Measurements from ENCODE around the gene UGT1A5.
"Not testable (repeated sequence)": the region's sequence is repeated elsewhere in the genome, so short reads cannot be mapped to it uniquely, and the experiment has no call there.

Gene UGT1A5

DNA sequence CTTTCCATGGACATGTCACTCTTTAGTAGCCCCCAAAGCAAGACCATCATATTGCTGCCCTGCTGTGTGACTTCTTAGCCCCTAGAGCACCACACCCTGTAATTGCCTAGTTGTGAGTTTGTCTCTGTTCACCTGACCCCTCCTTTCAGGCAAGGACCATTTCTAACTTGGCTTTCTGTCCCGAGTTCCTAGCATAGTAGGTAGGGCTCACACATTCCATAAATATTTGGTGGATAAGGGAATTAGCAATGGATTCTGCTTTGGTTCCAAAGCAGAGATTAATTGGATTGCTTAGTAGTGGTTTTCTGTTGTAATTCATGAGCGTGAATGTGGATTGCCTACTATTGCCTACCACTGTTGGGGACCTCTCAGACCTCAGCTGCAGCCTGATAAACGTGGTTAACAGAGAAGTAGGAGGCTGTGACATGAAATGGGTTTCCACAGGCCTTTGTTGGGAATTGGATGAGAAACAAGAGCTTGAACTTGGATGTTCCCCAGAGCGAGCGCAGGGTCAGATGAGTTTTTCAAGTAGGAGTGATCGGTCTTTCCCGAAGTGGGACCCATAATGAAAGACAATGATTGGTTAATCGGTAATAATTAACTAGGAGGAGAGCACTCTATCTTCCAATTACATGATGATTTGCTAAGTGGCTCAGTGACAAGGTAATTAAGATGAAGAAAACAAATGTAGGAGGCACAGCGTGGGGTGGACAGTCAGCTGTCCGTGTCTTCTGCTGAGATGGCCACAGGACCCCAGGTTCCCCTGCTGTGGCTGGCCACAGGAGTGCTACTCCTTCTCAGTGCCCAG is 34.0 kb downstream of the UGT1A5 start:
- no peak for DNase-seq

GRCh38 chr2:233747283-233747544 is 34.5 kb downstream of the UGT1A5 start:
- DNase-seq, result no peak

DNA sequence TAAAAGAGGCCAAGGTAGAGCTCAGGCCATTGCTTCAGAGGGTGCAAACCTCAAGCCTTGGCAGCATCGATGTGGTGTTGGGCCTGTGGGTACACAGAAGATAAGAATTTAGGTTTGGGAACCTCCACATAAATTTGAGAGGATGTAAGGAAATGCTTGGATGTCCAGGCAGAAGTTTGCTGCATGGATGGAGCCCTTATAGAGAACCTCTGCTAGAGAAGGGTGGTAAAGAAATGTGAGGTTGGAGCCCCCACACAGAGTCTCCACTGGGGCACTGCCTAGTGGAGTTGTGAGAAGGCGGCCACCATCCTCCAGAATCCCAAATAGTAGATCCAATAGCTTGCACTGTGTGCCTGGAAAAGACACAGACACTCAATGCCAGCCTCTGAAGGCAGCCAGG is 38.0 kb downstream of the UGT1A5 start:
- DNase-seq, result not testable (repeated sequence)

DNA sequence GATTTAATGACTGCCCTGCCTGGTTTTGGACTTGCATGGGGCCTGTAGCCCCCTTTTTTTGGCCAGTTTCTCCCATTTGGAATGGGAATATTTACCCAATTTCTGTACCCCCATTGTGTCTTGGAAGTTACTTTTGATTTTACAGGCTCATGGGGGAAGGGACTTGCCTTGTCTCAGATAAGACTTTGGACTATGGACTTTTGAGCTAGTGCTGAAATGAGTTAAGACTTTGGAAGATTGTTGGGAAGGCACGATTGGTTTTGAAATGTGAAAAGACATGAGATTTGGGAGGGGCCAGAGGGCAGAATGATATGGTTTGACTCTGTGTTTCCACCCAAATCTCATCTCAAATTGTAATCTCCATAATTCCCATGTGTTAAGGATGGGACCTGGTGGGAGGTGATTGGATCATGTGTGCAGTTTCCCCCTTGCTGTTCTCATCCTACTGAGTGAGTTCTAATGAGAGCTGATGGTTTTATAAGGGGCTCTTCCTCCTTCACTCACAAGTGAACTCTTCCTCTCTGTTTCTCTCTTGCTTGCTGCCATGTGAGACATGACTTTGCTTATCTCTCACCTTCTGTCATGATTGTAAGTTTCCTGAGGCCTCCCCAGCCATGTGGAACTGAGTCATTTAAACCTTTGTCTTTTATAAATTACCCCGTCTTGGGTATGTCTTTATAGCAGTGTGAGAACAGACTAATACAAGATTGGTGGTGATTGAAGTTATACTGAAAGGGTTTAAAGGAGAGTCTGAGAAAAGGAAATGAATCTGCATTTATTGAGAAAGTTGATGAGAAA is 38.7 kb downstream of the UGT1A5 start:
- DNase-seq, result not testable (repeated sequence)

DNA sequence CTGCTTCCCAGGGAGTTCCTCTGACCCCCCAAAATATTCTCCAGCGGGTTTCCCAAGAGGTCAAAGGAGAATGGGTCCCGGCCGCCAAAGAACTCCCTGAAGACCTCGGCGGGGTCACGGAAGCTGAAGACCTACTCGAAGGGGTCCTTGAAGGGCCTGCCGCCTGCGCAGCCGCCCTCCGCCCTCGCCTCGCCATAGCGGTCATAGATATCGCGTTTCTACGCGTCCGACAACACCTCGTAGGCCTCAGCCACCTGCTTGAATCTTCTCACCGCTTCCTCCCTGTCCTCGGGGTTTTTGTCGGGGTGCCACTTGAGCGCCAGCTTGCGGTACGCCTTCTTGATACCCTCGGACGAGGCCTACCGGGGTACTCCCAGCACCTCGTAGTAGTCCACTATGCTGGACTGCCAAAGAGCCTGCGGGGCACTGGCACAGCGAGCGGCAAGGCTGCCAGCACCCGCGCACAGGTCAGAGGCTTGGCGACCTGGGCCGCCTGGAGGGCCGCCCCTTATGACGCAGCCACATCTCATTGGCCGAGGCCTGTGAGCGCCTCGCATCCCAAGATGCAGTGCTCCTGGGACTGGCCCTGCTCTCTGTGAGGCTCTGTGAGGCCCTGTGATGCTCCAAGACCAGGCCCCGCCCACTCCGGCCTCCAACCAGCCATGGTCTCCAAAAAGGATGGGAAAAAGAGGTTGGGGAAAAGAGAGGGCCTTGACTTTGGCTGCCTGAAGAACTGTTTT is 42.3 kb downstream of the UGT1A5 start:
- DNase-seq, result no peak

- no peak for DNase-seq
These were observed 43.8 kb downstream of the UGT1A5 start for GRCh38 chr2:233756429-233757081.

DNA sequence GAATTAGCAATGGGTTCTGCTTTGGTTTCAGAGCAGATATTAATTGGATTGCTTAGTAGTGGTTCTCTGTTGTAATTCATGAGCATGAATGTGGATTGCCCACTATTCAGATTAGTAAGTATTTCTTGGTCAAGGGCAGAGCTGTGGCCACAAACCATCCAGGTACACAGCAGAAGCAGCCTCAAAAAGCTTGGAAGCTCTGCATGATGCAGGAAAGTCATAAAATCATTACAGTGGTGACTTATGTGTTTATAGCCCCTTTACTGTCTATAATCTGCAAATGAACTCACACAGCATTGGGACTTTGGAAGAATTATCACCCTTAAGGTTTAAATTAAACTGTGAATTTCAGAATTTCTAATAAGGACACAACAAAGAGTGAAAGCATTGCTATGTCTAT is 45.4 kb downstream of the UGT1A5 start:
- DNase-seq, result no peak

GRCh38 chr2:233758849-233759248 is 46.1 kb downstream of the UGT1A5 start:
- DNase-seq, result no peak

- DNase-seq, result no peak
These were observed 47.3 kb downstream of the UGT1A5 start, which contains the start of gene UGT1A1 for GRCh38 chr2:233760043-233760442. UGT1A1 (plus strand) TSS chr2:233760270; CDS start chr2:233760288, 18 bp downstream.

DNA sequence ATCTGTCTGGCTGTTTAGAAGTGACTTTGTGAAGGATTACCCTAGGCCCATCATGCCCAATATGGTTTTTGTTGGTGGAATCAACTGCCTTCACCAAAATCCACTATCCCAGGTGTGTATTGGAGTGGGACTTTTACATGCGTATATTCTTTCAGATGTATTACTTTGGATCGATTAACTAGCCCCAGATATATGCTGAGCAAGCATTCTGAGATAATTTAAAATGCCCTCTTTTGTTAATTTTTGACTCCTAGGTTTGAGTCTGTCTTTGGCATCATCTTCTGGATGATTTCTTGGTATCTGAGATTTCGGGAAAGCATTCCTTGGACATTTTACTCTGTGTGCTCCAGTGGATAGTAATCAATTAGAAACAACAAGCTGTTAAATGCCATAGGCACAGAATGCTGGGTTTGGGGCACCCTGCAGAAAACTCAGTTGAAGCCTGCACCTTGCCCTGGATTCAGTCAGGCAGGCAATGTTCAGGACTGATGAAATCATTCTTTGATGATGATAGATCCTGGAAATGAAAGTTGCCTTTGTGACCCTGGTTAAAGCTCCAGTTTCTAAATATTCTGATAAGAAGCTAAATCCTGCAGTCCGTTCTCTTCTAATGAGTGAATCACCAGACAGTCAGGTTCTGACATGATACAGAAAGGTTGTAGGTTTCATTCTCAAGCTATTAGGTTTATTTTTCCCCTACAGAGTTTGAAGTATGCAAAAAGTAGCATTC is 48.5 kb downstream of the UGT1A5 start:
- DNase-seq, result no peak

GRCh38 chr2:233764264-233764663 is 51.6 kb downstream of the UGT1A5 start:
- DNase-seq, result no peak

- DNase-seq, result no peak
These were observed 52.1 kb downstream of the UGT1A5 start for GRCh38 chr2:233764761-233765160.

DNA sequence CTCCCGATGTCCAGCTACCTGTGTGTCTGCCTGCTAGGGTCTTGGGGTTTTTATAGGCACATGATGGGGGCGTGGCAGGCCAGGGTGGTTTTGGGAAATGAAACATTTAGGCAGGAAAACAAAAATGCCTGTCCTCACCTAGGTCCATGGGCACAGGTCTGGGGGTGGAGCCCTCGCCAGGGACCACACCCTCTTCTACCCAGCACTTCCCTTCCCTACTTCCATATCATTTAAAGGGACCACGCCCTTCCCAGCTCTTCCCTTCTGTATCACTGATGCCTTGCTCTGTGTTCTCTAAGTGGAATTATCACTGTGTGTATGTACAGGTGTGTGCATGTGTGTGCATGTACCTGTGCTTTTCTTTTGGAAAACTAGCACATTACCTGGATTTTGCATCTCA is 53.7 kb downstream of the UGT1A5 start:
- no peak for DNase-seq

DNA sequence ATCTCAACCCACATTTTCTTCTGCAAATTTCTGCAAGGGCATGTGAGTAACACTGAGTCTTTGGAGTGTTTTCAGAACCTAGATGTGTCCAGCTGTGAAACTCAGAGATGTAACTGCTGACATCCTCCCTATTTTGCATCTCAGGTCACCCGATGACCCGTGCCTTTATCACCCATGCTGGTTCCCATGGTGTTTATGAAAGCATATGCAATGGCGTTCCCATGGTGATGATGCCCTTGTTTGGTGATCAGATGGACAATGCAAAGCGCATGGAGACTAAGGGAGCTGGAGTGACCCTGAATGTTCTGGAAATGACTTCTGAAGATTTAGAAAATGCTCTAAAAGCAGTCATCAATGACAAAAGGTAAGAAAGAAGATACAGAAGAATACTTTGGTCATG is 55.4 kb downstream of the UGT1A5 start:
- no peak for DNase-seq

DNA sequence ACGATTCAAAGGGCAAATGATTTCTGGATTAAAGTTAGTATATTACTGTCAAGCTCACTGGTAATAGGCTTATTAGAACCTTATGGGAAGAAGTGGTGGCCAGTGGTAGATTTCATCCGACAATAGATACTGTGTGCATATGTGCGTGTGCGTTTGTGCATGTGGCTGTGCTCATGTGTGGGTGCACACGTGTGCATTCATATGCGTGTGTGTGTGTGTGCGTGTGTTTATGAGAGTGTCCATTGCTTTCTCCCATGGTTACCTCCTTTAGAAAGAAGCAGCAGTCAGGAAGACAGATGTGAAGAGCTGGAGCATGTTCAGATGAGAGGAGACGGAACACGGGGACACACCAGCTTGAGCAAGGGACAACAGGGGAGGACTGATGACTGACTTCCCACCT is 56.6 kb downstream of the UGT1A5 start:
- no peak for DNase-seq

- no peak for DNase-seq
These were observed 59.4 kb downstream of the UGT1A5 start for GRCh38 chr2:233772153-233772552.

DNA sequence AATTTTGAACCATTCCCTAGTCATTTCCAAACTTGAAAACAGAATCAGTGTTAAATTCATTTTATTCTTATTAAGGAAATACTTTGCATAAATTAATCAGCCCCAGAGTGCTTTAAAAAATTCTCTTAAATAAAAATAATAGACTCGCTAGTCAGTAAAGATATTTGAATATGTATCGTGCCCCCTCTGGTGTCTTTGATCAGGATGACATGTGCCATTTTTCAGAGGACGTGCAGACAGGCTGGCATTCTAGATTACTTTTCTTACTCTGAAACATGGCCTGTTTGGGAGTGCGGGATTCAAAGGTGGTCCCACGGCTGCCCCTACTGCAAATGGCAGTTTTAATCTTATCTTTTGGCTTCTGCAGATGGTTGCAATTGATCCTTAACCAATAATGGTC is 59.9 kb downstream of the UGT1A5 start:
- DNase-seq, result no peak

DNA sequence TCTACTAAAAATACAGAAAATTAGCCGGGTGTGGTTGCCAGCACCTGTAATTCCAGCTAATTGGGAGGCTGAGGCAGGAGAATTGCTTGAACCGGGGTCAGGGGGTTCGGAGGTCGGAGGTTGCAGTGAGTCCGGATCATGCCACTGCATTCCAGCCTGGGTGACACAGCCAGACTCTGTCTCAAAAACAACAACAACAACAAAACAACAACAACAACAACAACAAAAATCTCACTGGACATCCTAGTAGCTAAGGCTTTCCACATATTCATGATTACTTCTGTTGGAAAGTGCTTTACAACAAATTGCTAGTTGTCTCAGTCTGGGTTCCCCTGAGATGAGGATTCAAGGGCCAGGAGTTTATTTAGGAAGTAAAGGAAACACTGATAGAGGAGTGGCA is 61.1 kb downstream of the UGT1A5 start:
- no peak for DNase-seq

GRCh38 chr2:233775414-233775813 is 62.7 kb downstream of the UGT1A5 start:
- DNase-seq, result no peak

GRCh38 chr2:233778030-233778429 is 65.3 kb downstream of the UGT1A5 start, which contains the start of gene MROH2A:
MROH2A (plus strand) TSS chr2:233778330; CDS start chr2:233779359, 1,029 bp downstream.
- DNase-seq, result no peak

- no peak for DNase-seq
These were observed 67.0 kb downstream of the UGT1A5 start for GRCh38 chr2:233779722-233780121.

- no peak for DNase-seq
These were observed 68.1 kb downstream of the UGT1A5 start for GRCh38 chr2:233780771-233781170.

All from SIG-M5 (cell line).